Coronary artery (tissue), 2 donors: Measurements from ENCODE around the gene CIDEB.

Experiments
- DNase-seq: peaks from one replicate; pipeline ENCODE4 v3.0.0-alpha.2; 2017; ENCODE audit warnings: low spot score
- H3K27ac ChIP-seq, 2 donors: fragments of 200-600 bp; sonication (generic); one replicate each; pipeline ENCODE4 v1.5.1; 2016 to 2019
- H3K4me3 ChIP-seq: fragments of 200-600 bp; sonication (generic); 2 replicates; pipeline ENCODE4 v1.5.1; 2016; ENCODE audit warnings: mild to moderate bottlenecking, moderate library complexity
- TF ChIP-seq, protein P1 (sequence below): fragments of 200-600 bp; sonication (generic); IDR thresholded peaks from one replicate; pipeline ENCODE4 v1.5.1; 2019; ENCODE audit warnings: antibody characterized with exemption

The CIDEB gene

DNA sequence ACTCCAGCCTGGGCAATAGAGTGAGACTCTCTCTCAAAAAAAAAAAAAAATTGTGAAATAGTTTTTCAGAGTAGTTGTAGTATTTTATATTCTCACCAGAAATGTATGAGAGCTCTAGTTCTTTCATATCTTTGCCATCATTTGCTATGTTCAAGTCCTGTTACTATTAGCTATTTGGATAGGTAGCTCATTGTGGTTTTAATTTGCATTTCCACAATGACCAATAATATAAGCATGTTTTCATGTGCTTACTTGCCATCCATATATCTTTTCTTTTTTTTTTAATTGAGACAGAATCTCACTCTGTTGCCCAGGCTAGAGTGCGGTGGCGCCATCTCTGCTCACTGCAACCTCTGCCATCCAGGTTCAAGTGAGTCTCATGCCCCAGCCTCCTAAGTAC is 40.4 kb upstream of the CIDEB start:
- TF ChIP-seq, protein P1, sequence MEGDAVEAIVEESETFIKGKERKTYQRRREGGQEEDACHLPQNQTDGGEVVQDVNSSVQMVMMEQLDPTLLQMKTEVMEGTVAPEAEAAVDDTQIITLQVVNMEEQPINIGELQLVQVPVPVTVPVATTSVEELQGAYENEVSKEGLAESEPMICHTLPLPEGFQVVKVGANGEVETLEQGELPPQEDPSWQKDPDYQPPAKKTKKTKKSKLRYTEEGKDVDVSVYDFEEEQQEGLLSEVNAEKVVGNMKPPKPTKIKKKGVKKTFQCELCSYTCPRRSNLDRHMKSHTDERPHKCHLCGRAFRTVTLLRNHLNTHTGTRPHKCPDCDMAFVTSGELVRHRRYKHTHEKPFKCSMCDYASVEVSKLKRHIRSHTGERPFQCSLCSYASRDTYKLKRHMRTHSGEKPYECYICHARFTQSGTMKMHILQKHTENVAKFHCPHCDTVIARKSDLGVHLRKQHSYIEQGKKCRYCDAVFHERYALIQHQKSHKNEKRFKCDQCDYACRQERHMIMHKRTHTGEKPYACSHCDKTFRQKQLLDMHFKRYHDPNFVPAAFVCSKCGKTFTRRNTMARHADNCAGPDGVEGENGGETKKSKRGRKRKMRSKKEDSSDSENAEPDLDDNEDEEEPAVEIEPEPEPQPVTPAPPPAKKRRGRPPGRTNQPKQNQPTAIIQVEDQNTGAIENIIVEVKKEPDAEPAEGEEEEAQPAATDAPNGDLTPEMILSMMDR = no peak
- H3K27ac ChIP-seq = no peak overlapping the region
- H3K4me3 ChIP-seq = no peak overlapping the region
- DNase-seq = no peak

- TF ChIP-seq, protein P1 = no peak
- no peak for DNase-seq
- H3K4me3 ChIP-seq = no peak overlapping the region
- H3K27ac ChIP-seq = peak overlapping the region in 1 of 2 donors; percentile 22
Measured at GRCh38 chr14:24347134-24347533, 39.4 kb upstream of the CIDEB start.

DNA sequence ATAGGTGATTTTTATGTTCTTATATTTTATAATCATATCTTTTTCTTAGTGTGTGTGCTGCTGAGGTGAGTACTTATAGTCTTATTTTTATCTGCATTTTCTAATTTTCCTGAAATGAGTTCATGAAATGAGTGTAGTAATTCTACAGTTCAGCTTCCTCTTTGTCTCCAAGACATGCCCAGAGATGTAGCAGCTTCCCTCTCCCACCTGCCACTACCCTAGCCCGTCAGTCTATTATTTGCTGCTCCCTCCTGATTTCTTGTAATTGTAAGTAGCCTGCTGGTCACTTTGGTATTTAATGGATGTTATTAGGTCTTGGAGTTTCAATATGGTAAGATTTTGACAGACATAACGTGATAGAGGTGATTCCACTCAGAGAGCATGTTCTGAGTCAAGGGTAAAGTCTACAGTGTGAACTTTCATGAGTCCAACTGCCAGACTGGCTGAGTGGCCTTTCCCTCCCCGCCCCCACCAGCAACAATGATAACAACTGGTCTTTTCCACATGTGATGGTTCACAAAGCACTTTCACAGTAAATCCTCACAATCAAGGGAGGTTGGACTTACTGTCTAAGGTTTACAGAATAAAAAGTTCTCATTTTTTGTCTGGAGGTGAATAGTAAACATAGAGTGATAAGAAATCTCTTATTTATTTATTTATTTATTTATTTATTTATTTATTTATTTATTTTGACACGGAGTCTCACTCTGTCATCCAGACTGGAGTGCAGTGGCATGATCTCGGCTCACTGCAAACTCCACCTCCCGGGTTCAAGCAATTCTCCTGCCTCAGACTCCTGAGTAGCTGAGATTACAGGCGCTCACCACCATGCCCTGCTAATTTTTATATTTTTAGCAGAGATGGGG is 36.3 kb upstream of the CIDEB start:
- Histone ChIP-seq H3K27ac (no peak overlapping the region), H3K4me3 (no peak overlapping the region)
- TF ChIP-seq, protein P1 = no peak
- DNase-seq = no peak

DNA sequence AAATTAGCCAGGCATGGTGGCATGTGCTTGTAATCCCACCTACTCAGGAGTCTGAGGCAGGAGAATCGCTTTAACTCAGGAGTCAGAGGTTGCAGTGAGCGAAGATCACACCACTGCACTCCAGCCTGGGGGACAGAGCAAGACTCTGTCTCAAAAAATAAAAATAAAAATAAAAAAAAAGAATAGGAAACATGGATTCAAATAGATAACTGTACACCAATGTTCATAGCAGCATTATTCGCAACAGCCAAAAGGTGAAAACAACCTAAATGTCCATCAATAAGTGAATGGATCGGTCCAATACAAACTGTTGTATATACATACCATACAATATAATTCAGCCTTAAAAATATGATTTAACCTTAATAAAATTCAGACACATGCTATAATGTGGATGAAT is 35.1 kb upstream of the CIDEB start:
- DNase-seq = no peak
- TF ChIP-seq, protein P1 = no peak

GRCh38 chr14:24340606-24341005 is 32.8 kb upstream of the CIDEB start:
- TF ChIP-seq, protein P1 = no peak
- DNase-seq = no peak
- Histone ChIP-seq H3K4me3 (no peak overlapping the region), H3K27ac (no peak overlapping the region)

More for the DNA sequence above, 35.1 kb upstream of the CIDEB start:
- H3K4me3 ChIP-seq = no peak overlapping the region
- H3K27ac ChIP-seq = no peak overlapping the region

- TF ChIP-seq, protein P1 = no peak
- H3K27ac ChIP-seq = peak within 1 kb of the TSS in 1 of 2 donors; percentile 43
- no peak for DNase-seq
- H3K4me3 ChIP-seq = peak within 1 kb of the TSS; percentile 59
Measured at GRCh38 chr14:24339284-24340151, 31.7 kb upstream of the CIDEB start, which contains the start of gene RIPK3. TSS of gene RIPK3 (minus strand) at chr14:24339991. CDS start at chr14:24339826, 165 bp downstream.
